HepG2 (cell line): ENCODE measurements around the gene DMTF1. TPM values are rescaled to one million over a fixed set of nuclear protein-coding genes. Genes with fewer than 3 reads are reported as not detected.
A peak's percentile ranks its signal among the peaks of the same experiment; 100 is the strongest.

Experiments
- ADNP ChIP-seq: sonication (generic); formaldehyde crosslinking; IDR thresholded peaks from 2 replicates; pipeline ENCODE4 v1.4.0; 2020; ENCODE audit warnings: missing genetic modification reagents
- AGO2 ChIP-seq: fragments of 200-400 bp; formaldehyde crosslinking; optimal IDR thresholded peaks from 2 replicates; pipeline ENCODE3; 2017; ENCODE audit warnings: mild to moderate bottlenecking, low read depth, low read length, moderate library complexity
- CBX5 ChIP-seq: sonication (generic); formaldehyde crosslinking; IDR thresholded peaks from 2 replicates; pipeline ENCODE4 v1.4.0; 2020; ENCODE audit warnings: missing genetic modification reagents, borderline replicate concordance
- EZH2 ChIP-seq: conservative IDR thresholded peaks from 2 replicates; pipeline ENCODE4 v1.6.1; 2012; ENCODE audit warnings: mild to moderate bottlenecking, low read depth, low read length, moderate library complexity
- LCORL ChIP-seq, 2 experiments: fragments of 450-650 bp in 1 of 2; sonication (generic) in 1 of 2; formaldehyde crosslinking in 1 of 2; IDR thresholded peaks; 2 replicates each; pipeline versions ENCODE4 v1.5.0 to v1.6.1; 2017 to 2020; ENCODE audit warnings: antibody characterized with exemption in 1 of 2, missing genetic modification reagents in 1 of 2
- MAFG ChIP-seq: sonication (generic); formaldehyde crosslinking; IDR thresholded peaks from 2 replicates; pipeline ENCODE4 v1.5.1; 2020; ENCODE audit warnings: mild to moderate bottlenecking, missing genetic modification reagents
- MYC ChIP-seq: sonication (generic); formaldehyde crosslinking; IDR thresholded peaks from 2 replicates; pipeline ENCODE4 v1.9.0; 2021; ENCODE audit warnings: missing genetic modification reagents, borderline replicate concordance
- NCOA5 ChIP-seq: sonication (generic); formaldehyde crosslinking; IDR thresholded peaks from 2 replicates; pipeline ENCODE4 v1.4.0; 2020; ENCODE audit warnings: missing genetic modification reagents
- NFE2L1 ChIP-seq: sonication (generic); formaldehyde crosslinking; IDR thresholded peaks from 2 replicates; pipeline ENCODE4 v1.4.0; 2020; ENCODE audit warnings: missing genetic modification reagents, mild to moderate bottlenecking, borderline replicate concordance
- NFKB2 ChIP-seq: sonication (generic); formaldehyde crosslinking; IDR thresholded peaks from 2 replicates; pipeline ENCODE4 v1.4.0; 2020; ENCODE audit warnings: missing genetic modification reagents, borderline replicate concordance
- PCBP1 ChIP-seq: fragments of 200-400 bp; formaldehyde crosslinking; IDR thresholded peaks from 2 replicates; pipeline ENCODE4 v1.6.1; 2017; ENCODE audit warnings: mild to moderate bottlenecking, low read depth, low read length, borderline replicate concordance
- RBM39 ChIP-seq: fragments of 200-400 bp; formaldehyde crosslinking; IDR thresholded peaks from one replicate; pipeline ENCODE4 v1.6.1; 2018; ENCODE audit warnings: antibody characterized with exemption, mild to moderate bottlenecking, low read depth, low read length; ENCODE audit not compliant: poor library complexity, severe bottlenecking
- SMARCC2 ChIP-seq: fragments of 450-650 bp; IDR thresholded peaks from 2 replicates; pipeline ENCODE4 v1.6.1; 2017; ENCODE audit warnings: antibody characterized with exemption, mild to moderate bottlenecking
- SOX6 ChIP-seq, 2 experiments: fragments of 450-650 bp in 1 of 2; sonication (generic) in 1 of 2; formaldehyde crosslinking in 1 of 2; IDR thresholded peaks; 2 replicates each; pipeline versions ENCODE4 v1.4.0 to v1.6.1; 2017 to 2020; ENCODE audit warnings: antibody characterized with exemption in 1 of 2, mild to moderate bottlenecking in 1 of 2, missing genetic modification reagents in 1 of 2
- TGIF2 ChIP-seq: IDR thresholded peaks from 2 replicates; pipeline ENCODE4 v1.6.1; 2016; ENCODE audit warnings: control low read depth, missing compliant biosample characterization
- U2AF2 ChIP-seq: fragments of 200-400 bp; formaldehyde crosslinking; IDR thresholded peaks from 2 replicates; pipeline ENCODE4 v1.6.1; 2017; ENCODE audit warnings: low read depth, mild to moderate bottlenecking, low read length
- ZBTB1 ChIP-seq: sonication (generic); formaldehyde crosslinking; IDR thresholded peaks from 2 replicates; pipeline ENCODE4 v1.4.0; 2020; ENCODE audit warnings: missing genetic modification reagents, borderline replicate concordance
- ZMYM3 ChIP-seq: sonication (generic); formaldehyde crosslinking; IDR thresholded peaks from 2 replicates; pipeline ENCODE4 v1.5.1; 2020; ENCODE audit warnings: mild to moderate bottlenecking, missing genetic modification reagents
- ZNF660 ChIP-seq: sonication (generic); formaldehyde crosslinking; IDR thresholded peaks from 2 replicates; pipeline ENCODE4 v1.5.1; 2020; ENCODE audit warnings: mild to moderate bottlenecking, low read depth, missing genetic modification reagents, borderline replicate concordance
- ZNF737 ChIP-seq: sonication (generic); formaldehyde crosslinking; IDR thresholded peaks from 2 replicates; pipeline ENCODE4 v1.5.0; 2020; ENCODE audit warnings: missing genetic modification reagents, mild to moderate bottlenecking, borderline replicate concordance
- polyA plus RNA-seq, 8 experiments: library from polyadenylated mRNA; depleted of rRNA in 3 of 8; stranded (reverse) in 7 of 8; unstranded in 1 of 8; fragments of >200 nt; fragmentation: Illumina TruSeq in 4 of 8; extraction: Trizol in 4 of 8; gene quantifications; 2 replicates each; pipeline versions ENCODE4 v1.2.1 to v1.2.3, GENCODE V29; 2011 to 2016; ENCODE audit warnings: low read depth in 4 of 8, missing spikeins in 1 of 8, mixed read lengths in 1 of 8; ENCODE audit not compliant: insufficient read depth in 1 of 8
- total RNA-seq, 5 experiments: library from RNA; depleted of rRNA; stranded (reverse); fragments of >200 nt; fragmentation: Illumina TruSeq; extraction: Trizol; gene quantifications; 2 replicates each; pipeline ENCODE4 v1.2.3, GENCODE V29; 2016; ENCODE audit warnings: low read depth in 1 of 5
- TF ChIP-seq, protein P1 (sequence below): IDR thresholded peaks from 2 replicates; pipeline ENCODE4 v1.6.1; 2018; ENCODE audit warnings: missing genetic modification reagents
- TF ChIP-seq, protein P2 (sequence below), 2 experiments: sonication (generic) in 1 of 2; formaldehyde crosslinking in 1 of 2; IDR thresholded peaks; 2 replicates each; pipeline versions ENCODE4 v1.4.0 to v1.6.1; 2016 to 2020; ENCODE audit warnings: borderline replicate concordance in 1 of 2, low read depth in 1 of 2, mild to moderate bottlenecking in 1 of 2, missing genetic modification reagents in 1 of 2
- TF ChIP-seq, protein P3 (sequence below): sonication (generic); formaldehyde crosslinking; IDR thresholded peaks from 2 replicates; pipeline ENCODE4 v1.4.0; 2020; ENCODE audit warnings: low read depth, mild to moderate bottlenecking, missing genetic modification reagents

DMTF1 gene
- total and polyA plus RNA-seq, 2 of the 13 experiments (the other 11 are each of a cell fraction or from before 2014, with no cell fraction given), result 45.8 to 132 TPM

DNA sequence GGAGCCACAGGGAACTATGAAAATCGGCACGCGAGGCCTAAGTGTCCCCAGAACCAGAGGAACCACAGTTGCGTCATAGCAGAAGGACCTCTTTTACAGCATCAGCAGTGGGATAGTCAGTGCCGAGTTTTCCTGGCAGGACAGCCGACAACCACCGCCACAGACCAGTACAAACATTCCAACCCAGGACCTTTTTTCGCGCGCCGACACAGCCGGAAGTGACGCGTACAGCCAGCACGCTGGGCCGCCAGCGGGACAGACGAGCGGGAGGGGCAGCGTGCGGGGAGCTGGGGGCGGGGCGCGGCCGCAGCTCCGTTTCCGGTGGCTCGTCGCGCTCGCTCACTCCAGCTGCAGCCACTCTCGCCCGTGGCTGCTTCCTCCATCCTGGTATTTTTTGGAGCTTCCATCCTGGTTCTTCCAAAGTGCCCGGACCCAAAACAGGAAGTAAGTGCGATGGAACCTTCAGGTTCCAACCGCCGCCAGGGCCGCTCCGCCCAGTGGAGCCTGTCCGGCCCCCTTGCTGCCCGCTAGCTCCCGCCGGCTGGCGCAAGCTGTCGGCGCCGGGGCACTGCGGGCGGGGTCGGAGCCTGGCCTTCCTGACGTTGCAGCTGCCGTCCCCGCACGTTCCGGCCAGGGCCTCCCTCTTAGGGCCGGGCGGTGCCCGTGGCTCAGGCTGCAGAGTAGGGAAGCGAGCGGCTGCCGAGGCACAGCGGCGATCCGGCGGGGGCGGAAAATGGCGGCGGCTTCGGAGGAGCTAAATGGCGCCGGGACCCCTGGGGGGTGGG, at the start of gene DMTF1 (continued):
- TF ChIP-seq, protein P1, sequence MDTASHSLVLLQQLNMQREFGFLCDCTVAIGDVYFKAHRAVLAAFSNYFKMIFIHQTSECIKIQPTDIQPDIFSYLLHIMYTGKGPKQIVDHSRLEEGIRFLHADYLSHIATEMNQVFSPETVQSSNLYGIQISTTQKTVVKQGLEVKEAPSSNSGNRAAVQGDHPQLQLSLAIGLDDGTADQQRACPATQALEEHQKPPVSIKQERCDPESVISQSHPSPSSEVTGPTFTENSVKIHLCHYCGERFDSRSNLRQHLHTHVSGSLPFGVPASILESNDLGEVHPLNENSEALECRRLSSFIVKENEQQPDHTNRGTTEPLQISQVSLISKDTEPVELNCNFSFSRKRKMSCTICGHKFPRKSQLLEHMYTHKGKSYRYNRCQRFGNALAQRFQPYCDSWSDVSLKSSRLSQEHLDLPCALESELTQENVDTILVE (CRISPR knock-in tag), result peak; percentile 78; the same call in 1 of the 2 replicates
- TF ChIP-seq PCBP1 (no peak), ZNF737 (no peak), NCOA5 (CRISPR knock-in tag) (no peak), ZNF660 (CRISPR knock-in tag) (no peak), NFE2L1 (CRISPR knock-in tag) (no peak), RBM39 (peak; percentile 95), TGIF2 (CRISPR knock-in tag) (no peak), LCORL (IDR thresholded peaks at IDR 0.05) (no peak), LCORL (CRISPR knock-in tag; IDR thresholded peaks at IDR 0.05) (peak; percentile 62), NFKB2 (CRISPR knock-in tag) (peak; percentile 82; the same call in 1 of the 2 replicates), U2AF2 (no peak), MAFG (CRISPR knock-in tag) (no peak), EZH2 (no peak), MYC (peak; percentile 82), ZBTB1 (no peak), ADNP (CRISPR knock-in tag) (no peak), AGO2 (peak; percentile 94), SOX6 (IDR thresholded peaks at IDR 0.05) (no peak), SOX6 (CRISPR knock-in tag; IDR thresholded peaks at IDR 0.05) (peak; percentile 59; the same call in 1 of the 2 replicates), CBX5 (no peak), ZMYM3 (CRISPR knock-in tag) (0 out of 2 replicates have a peak, but pooled peaks have one; percentile 10), SMARCC2 (no peak)
- TF ChIP-seq, protein P2, sequence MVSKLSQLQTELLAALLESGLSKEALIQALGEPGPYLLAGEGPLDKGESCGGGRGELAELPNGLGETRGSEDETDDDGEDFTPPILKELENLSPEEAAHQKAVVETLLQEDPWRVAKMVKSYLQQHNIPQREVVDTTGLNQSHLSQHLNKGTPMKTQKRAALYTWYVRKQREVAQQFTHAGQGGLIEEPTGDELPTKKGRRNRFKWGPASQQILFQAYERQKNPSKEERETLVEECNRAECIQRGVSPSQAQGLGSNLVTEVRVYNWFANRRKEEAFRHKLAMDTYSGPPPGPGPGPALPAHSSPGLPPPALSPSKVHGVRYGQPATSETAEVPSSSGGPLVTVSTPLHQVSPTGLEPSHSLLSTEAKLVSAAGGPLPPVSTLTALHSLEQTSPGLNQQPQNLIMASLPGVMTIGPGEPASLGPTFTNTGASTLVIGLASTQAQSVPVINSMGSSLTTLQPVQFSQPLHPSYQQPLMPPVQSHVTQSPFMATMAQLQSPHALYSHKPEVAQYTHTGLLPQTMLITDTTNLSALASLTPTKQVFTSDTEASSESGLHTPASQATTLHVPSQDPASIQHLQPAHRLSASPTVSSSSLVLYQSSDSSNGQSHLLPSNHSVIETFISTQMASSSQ (IDR thresholded peaks at IDR 0.05; ENCODE audit: low read depth), result no peak
- TF ChIP-seq, protein P2 (CRISPR knock-in tag; IDR thresholded peaks at IDR 0.05; ENCODE audit: borderline replicate concordance), result peak; percentile 75
- TF ChIP-seq, protein P3, sequence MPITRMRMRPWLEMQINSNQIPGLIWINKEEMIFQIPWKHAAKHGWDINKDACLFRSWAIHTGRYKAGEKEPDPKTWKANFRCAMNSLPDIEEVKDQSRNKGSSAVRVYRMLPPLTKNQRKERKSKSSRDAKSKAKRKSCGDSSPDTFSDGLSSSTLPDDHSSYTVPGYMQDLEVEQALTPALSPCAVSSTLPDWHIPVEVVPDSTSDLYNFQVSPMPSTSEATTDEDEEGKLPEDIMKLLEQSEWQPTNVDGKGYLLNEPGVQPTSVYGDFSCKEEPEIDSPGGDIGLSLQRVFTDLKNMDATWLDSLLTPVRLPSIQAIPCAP (CRISPR knock-in tag), result 0 out of 2 replicates have a peak, but pooled peaks have one; percentile 70
